ENCODE data around the gene CTIF.
A peak's percentile ranks its signal among the peaks of the same experiment; 100 is the strongest.

The CTIF gene

GRCh38 chr18:48767090-48767690, 228.4 kb downstream of the CTIF start:
- Mint-ChIP-seq H3K36me3 (ENCODE audit: low read depth) (peaks cover 68% of the 10 kb centered on the region), H3K27ac (no peak overlapping the region), H3K27me3 (peaks cover 12% of the 10 kb centered on the region), H3K4me1 (ENCODE audit: low read depth) (peaks cover 21% of the 10 kb centered on the region), H3K4me3 (no peak overlapping the region), H3K9me3 (no peaks in the 10 kb centered on the region)
- intact Hi-C loops (cut with micrococcal nuclease): loop anchor here (5.0 to 10.0 kb wide), 2 partner anchors 52 to 90 kb away; no protein-coding TSS in a partner anchor

GRCh38 chr18:48769006-48769636, 230.3 kb downstream of the CTIF start:
- no peaks in the 10 kb centered on the region for H3K9me3 Mint-ChIP-seq
- H3K36me3 Mint-ChIP-seq (ENCODE audit: low read depth): peaks cover 64% of the 10 kb centered on the region
- intact Hi-C loops (cut with micrococcal nuclease): loop anchor here (5.0 to 10.0 kb wide), 2 partner anchors 54 to 92 kb away; no protein-coding TSS in a partner anchor
- H3K4me3 Mint-ChIP-seq: no peak overlapping the region
- no peak overlapping the region for H3K27ac Mint-ChIP-seq
- peaks cover 22% of the 10 kb centered on the region for H3K4me1 Mint-ChIP-seq (ENCODE audit: low read depth)
- H3K27me3 Mint-ChIP-seq: peaks cover 12% of the 10 kb centered on the region

GRCh38 chr18:48770243-48770642, 231.4 kb downstream of the CTIF start:
- peaks cover 62% of the 10 kb centered on the region for H3K36me3 Mint-ChIP-seq (ENCODE audit: low read depth)
- H3K27me3 Mint-ChIP-seq: peaks cover 12% of the 10 kb centered on the region
- intact Hi-C loops (cut with micrococcal nuclease): loop anchor here (10.0 kb wide), 1 partner anchor 275 kb away; no protein-coding TSS in a partner anchor
- H3K4me3 Mint-ChIP-seq: no peak overlapping the region
- H3K9me3 Mint-ChIP-seq: no peaks in the 10 kb centered on the region
- no peak overlapping the region for H3K27ac Mint-ChIP-seq
- H3K4me1 Mint-ChIP-seq (ENCODE audit: low read depth): peaks cover 18% of the 10 kb centered on the region

GRCh38 chr18:48771641-48772375, 233.0 kb downstream of the CTIF start:
- Mint-ChIP-seq H3K27ac (no peak overlapping the region), H3K27me3 (peaks cover 11% of the 10 kb centered on the region)
- intact Hi-C loops (cut with micrococcal nuclease): loop anchor here (10.0 kb wide), 1 partner anchor 273 kb away; no protein-coding TSS in a partner anchor

GRCh38 chr18:48772457-48772856, 233.6 kb downstream of the CTIF start:
- intact Hi-C loops (cut with micrococcal nuclease): loop anchor here (10.0 kb wide), 1 partner anchor 272 kb away; no protein-coding TSS in a partner anchor
- no peak overlapping the region for H3K27ac Mint-ChIP-seq
- no peaks in the 10 kb centered on the region for H3K9me3 Mint-ChIP-seq
- H3K4me3 Mint-ChIP-seq: no peak overlapping the region
- H3K27me3 Mint-ChIP-seq: peaks cover 11% of the 10 kb centered on the region
- peaks cover 38% of the 10 kb centered on the region for H3K4me1 Mint-ChIP-seq (ENCODE audit: low read depth)
- H3K36me3 Mint-ChIP-seq (ENCODE audit: low read depth): peaks cover 49% of the 10 kb centered on the region

More at GRCh38 chr18:48771641-48772375, 233.0 kb downstream of the CTIF start:
- H3K4me1 Mint-ChIP-seq (ENCODE audit: low read depth): peaks cover 32% of the 10 kb centered on the region
- H3K4me3 Mint-ChIP-seq: no peak overlapping the region
- no peaks in the 10 kb centered on the region for H3K9me3 Mint-ChIP-seq
- H3K36me3 Mint-ChIP-seq (ENCODE audit: low read depth): peaks cover 54% of the 10 kb centered on the region

GRCh38 chr18:48773821-48774220, 235.0 kb downstream of the CTIF start:
- intact Hi-C loops (cut with micrococcal nuclease): loop anchor here (10.0 kb wide), 1 partner anchor 271 kb away; no protein-coding TSS in a partner anchor

GRCh38 chr18:48774941-48775340, 236.1 kb downstream of the CTIF start:
- peaks cover 54% of the 10 kb centered on the region for H3K4me1 Mint-ChIP-seq (ENCODE audit: low read depth)
- peaks cover 27% of the 10 kb centered on the region for H3K36me3 Mint-ChIP-seq (ENCODE audit: low read depth)
- H3K4me3 Mint-ChIP-seq: no peak overlapping the region
- peaks cover 14% of the 10 kb centered on the region for H3K27me3 Mint-ChIP-seq
- H3K27ac Mint-ChIP-seq: no peak overlapping the region
- H3K9me3 Mint-ChIP-seq: no peaks in the 10 kb centered on the region
- intact Hi-C loops (cut with micrococcal nuclease): loop anchor here (5.0 to 10.0 kb wide), 3 partner anchors 177 to 402 kb away; partner anchors contain the start of gene SMAD7

More at GRCh38 chr18:48773821-48774220, 235.0 kb downstream of the CTIF start:
- no peak overlapping the region for H3K4me3 Mint-ChIP-seq
- H3K9me3 Mint-ChIP-seq: no peaks in the 10 kb centered on the region
- H3K27ac Mint-ChIP-seq: no peak overlapping the region
- H3K4me1 Mint-ChIP-seq (ENCODE audit: low read depth): peaks cover 48% of the 10 kb centered on the region
- H3K36me3 Mint-ChIP-seq (ENCODE audit: low read depth): peaks cover 37% of the 10 kb centered on the region
- H3K27me3 Mint-ChIP-seq: peaks cover 14% of the 10 kb centered on the region

GRCh38 chr18:48775372-48776155, 236.7 kb downstream of the CTIF start:
- Mint-ChIP-seq H3K27me3 (peaks cover 14% of the 10 kb centered on the region), H3K27ac (peak overlapping the region; percentile 40), H3K4me1 (ENCODE audit: low read depth) (peaks cover 60% of the 10 kb centered on the region), H3K4me3 (no peak overlapping the region), H3K9me3 (no peaks in the 10 kb centered on the region), H3K36me3 (ENCODE audit: low read depth) (peaks cover 21% of the 10 kb centered on the region)
- intact Hi-C loops (cut with micrococcal nuclease): loop anchor here (5.0 to 10.0 kb wide), 3 partner anchors 177 to 402 kb away; partner anchors contain the start of gene SMAD7

GRCh38 chr18:48776156-48776555, 237.3 kb downstream of the CTIF start:
- Mint-ChIP-seq H3K27ac (no peak overlapping the region), H3K27me3 (peaks cover 9% of the 10 kb centered on the region), H3K4me1 (ENCODE audit: low read depth) (peaks cover 66% of the 10 kb centered on the region), H3K36me3 (ENCODE audit: low read depth) (peaks cover 15% of the 10 kb centered on the region), H3K9me3 (no peaks in the 10 kb centered on the region), H3K4me3 (no peak overlapping the region)
- intact Hi-C loops (cut with micrococcal nuclease): loop anchor here (5.0 to 10.0 kb wide), 3 partner anchors 176 to 401 kb away; partner anchors contain the start of gene SMAD7

- intact Hi-C loops (cut with micrococcal nuclease): loop anchor here (5.0 to 10.0 kb wide), 3 partner anchors 176 to 401 kb away; partner anchors contain the start of gene SMAD7
- H3K4me3 Mint-ChIP-seq: no peak overlapping the region
- H3K36me3 Mint-ChIP-seq (ENCODE audit: low read depth): peaks cover 13% of the 10 kb centered on the region
- H3K27me3 Mint-ChIP-seq: peaks cover 6% of the 10 kb centered on the region
- peaks cover 70% of the 10 kb centered on the region for H3K4me1 Mint-ChIP-seq (ENCODE audit: low read depth)
- no peak overlapping the region for H3K27ac Mint-ChIP-seq
- no peaks in the 10 kb centered on the region for H3K9me3 Mint-ChIP-seq
Observed at GRCh38 chr18:48776641-48777025, 237.8 kb downstream of the CTIF start.

GRCh38 chr18:48777026-48777743, 238.4 kb downstream of the CTIF start:
- H3K36me3 Mint-ChIP-seq (ENCODE audit: low read depth): peaks cover 11% of the 10 kb centered on the region
- H3K4me3 Mint-ChIP-seq: no peak overlapping the region
- intact Hi-C loops (cut with micrococcal nuclease): loop anchor here (5.0 to 10.0 kb wide), 3 partner anchors 175 to 400 kb away; partner anchors contain the start of gene SMAD7
- no peak overlapping the region for H3K27ac Mint-ChIP-seq
- H3K4me1 Mint-ChIP-seq (ENCODE audit: low read depth): peaks cover 71% of the 10 kb centered on the region
- no peaks in the 10 kb centered on the region for H3K9me3 Mint-ChIP-seq
- H3K27me3 Mint-ChIP-seq: peaks cover 3% of the 10 kb centered on the region

GRCh38 chr18:48777744-48778116, 238.9 kb downstream of the CTIF start:
- peaks cover 5% of the 10 kb centered on the region for H3K36me3 Mint-ChIP-seq (ENCODE audit: low read depth)
- H3K4me1 Mint-ChIP-seq (ENCODE audit: low read depth): peaks cover 72% of the 10 kb centered on the region
- no peaks in the 10 kb centered on the region for H3K9me3 Mint-ChIP-seq
- peaks cover 3% of the 10 kb centered on the region for H3K27me3 Mint-ChIP-seq
- H3K27ac Mint-ChIP-seq: no peak overlapping the region
- no peak overlapping the region for H3K4me3 Mint-ChIP-seq
- intact Hi-C loops (cut with micrococcal nuclease): loop anchor here (5.0 to 10.0 kb wide), 3 partner anchors 175 to 400 kb away; partner anchors contain the start of gene SMAD7
